ENCODE data around the gene MED13.

GRCh38 chr17:62105357-62105756, 40.3 kb upstream of the MED13 start:
- TF ChIP-seq CTCF (IDR thresholded peaks at IDR 0.05) (no peak), POLR2A (IDR thresholded peaks at IDR 0.05) (no peak)
